T-helper 17 cell (primary cell): ENCODE measurements around the gene PRELP. TPM values are rescaled to one million over a fixed set of nuclear protein-coding genes. Genes with fewer than 3 reads are reported as not detected.

ENCODE experiments used
- ATAC-seq: fragments of 150-1000 bp; cut with Tn5 transposase; 2 replicates; pipeline ENCODE4 v1.10.0; 2021; ENCODE audit warnings: mild to moderate bottlenecking, moderate library complexity
- DNase-seq, 3 donors: peaks; one replicate each; pipeline versions ENCODE4 v3.0.0 to v3.0.0-alpha.2; 2020 to 2021
- H3K9me3 ChIP-seq: one replicate; pipeline ENCODE4 v1.7.0; 2013; ENCODE audit warnings: low read length, mild to moderate bottlenecking; ENCODE audit not compliant: control insufficient read depth, poor library complexity, severe bottlenecking
- H3K27ac Mint-ChIP-seq: one replicate; pipeline ENCODE4 v1.8.0; 2022; ENCODE audit warnings: mild to moderate bottlenecking, moderate library complexity, mixed read lengths
- H3K27me3 Mint-ChIP-seq: one replicate; pipeline ENCODE4 v1.8.0; 2022; ENCODE audit warnings: mixed read lengths
- H3K36me3 Mint-ChIP-seq: one replicate; pipeline ENCODE4 v1.8.0; 2022; ENCODE audit warnings: low read depth, mixed read lengths
- H3K4me1 Mint-ChIP-seq: one replicate; pipeline ENCODE4 v1.8.0; 2022; ENCODE audit warnings: mild to moderate bottlenecking, mixed read lengths
- H3K4me3 Mint-ChIP-seq: one replicate; pipeline ENCODE4 v1.8.0; 2022; ENCODE audit warnings: mild to moderate bottlenecking, moderate library complexity, mixed read lengths
- total RNA-seq, 4 donors: library from RNA in 2 of 4; stranded (reverse) in 2 of 4; gene quantifications; one replicate each; pipeline ENCODE4 v1.2.3 and lab custom pipeline; 2022 to 2026

The PRELP gene
- total RNA-seq, 2 donors from 2014 or later: not detected

- ATAC-seq (no peak), DNase-seq (no peak)
- H3K9me3 ChIP-seq: no peaks in the 10 kb centered on the region
- H3K4me3 Mint-ChIP-seq: no peak overlapping the region
- H3K36me3 Mint-ChIP-seq: peaks cover 3% of the 10 kb centered on the region
- peaks cover 8% of the 10 kb centered on the region for H3K4me1 Mint-ChIP-seq
- H3K27me3 Mint-ChIP-seq: no peaks in the 10 kb centered on the region
- H3K27ac Mint-ChIP-seq: no peak overlapping the region
Observed at GRCh38 chr1:203528976-203529835, 53.6 kb downstream of the PRELP start.

- Mint-ChIP-seq H3K4me3 (no peak overlapping the region), H3K4me1 (peaks cover 8% of the 10 kb centered on the region), H3K27ac (no peak overlapping the region)
Observed at GRCh38 chr1:203531063-203531462, 55.5 kb downstream of the PRELP start.

GRCh38 chr1:203534012-203534411 is 58.4 kb downstream of the PRELP start:
- Mint-ChIP-seq H3K27me3 (peaks cover 13% of the 10 kb centered on the region), H3K27ac (no peak overlapping the region), H3K4me3 (no peak overlapping the region), H3K4me1 (peaks cover 4% of the 10 kb centered on the region), H3K36me3 (peaks cover 2% of the 10 kb centered on the region)
- DNase-seq (no peak), ATAC-seq (no peak)
- H3K9me3 ChIP-seq: no peaks in the 10 kb centered on the region

More at GRCh38 chr1:203531063-203531462, 55.5 kb downstream of the PRELP start:
- H3K27me3 Mint-ChIP-seq: peaks cover 5% of the 10 kb centered on the region
- ATAC-seq (no peak), DNase-seq (no peak)
- H3K36me3 Mint-ChIP-seq: peaks cover 3% of the 10 kb centered on the region
- no peaks in the 10 kb centered on the region for H3K9me3 ChIP-seq

GRCh38 chr1:203534526-203534925 is 58.9 kb downstream of the PRELP start:
- DNase-seq (no peak), ATAC-seq (no peak)
- H3K9me3 ChIP-seq: no peaks in the 10 kb centered on the region
- Mint-ChIP-seq H3K4me3 (no peak overlapping the region), H3K27ac (no peak overlapping the region), H3K27me3 (peaks cover 13% of the 10 kb centered on the region), H3K4me1 (peaks cover 3% of the 10 kb centered on the region), H3K36me3 (peaks cover 2% of the 10 kb centered on the region)

GRCh38 chr1:203536575-203536974 is 61.0 kb downstream of the PRELP start:
- Mint-ChIP-seq H3K4me3 (no peak overlapping the region), H3K27me3 (peaks cover 13% of the 10 kb centered on the region)
- ATAC-seq: no peak

GRCh38 chr1:203536980-203537455 is 61.4 kb downstream of the PRELP start:
- Mint-ChIP-seq H3K36me3 (peaks cover 2% of the 10 kb centered on the region), H3K27me3 (peaks cover 13% of the 10 kb centered on the region), H3K4me1 (no peaks in the 10 kb centered on the region), H3K4me3 (no peak overlapping the region), H3K27ac (no peak overlapping the region)
- H3K9me3 ChIP-seq: no peaks in the 10 kb centered on the region
- DNase-seq: no peak
- no peak for ATAC-seq

More at GRCh38 chr1:203536575-203536974, 61.0 kb downstream of the PRELP start:
- H3K4me1 Mint-ChIP-seq: no peaks in the 10 kb centered on the region
- H3K9me3 ChIP-seq: no peaks in the 10 kb centered on the region
- H3K36me3 Mint-ChIP-seq: peaks cover 2% of the 10 kb centered on the region
- DNase-seq: no peak
- H3K27ac Mint-ChIP-seq: no peak overlapping the region

GRCh38 chr1:203537806-203538464 is 62.3 kb downstream of the PRELP start:
- Mint-ChIP-seq H3K27ac (no peak overlapping the region), H3K4me3 (no peak overlapping the region), H3K27me3 (peaks cover 13% of the 10 kb centered on the region), H3K36me3 (peaks cover 2% of the 10 kb centered on the region), H3K4me1 (no peaks in the 10 kb centered on the region)
- ATAC-seq (no peak), DNase-seq (no peak)
- no peaks in the 10 kb centered on the region for H3K9me3 ChIP-seq

GRCh38 chr1:203538726-203539125 is 63.1 kb downstream of the PRELP start:
- no peak for ATAC-seq
- Mint-ChIP-seq H3K27ac (no peak overlapping the region), H3K27me3 (peaks cover 13% of the 10 kb centered on the region), H3K4me3 (no peak overlapping the region), H3K36me3 (peaks cover 2% of the 10 kb centered on the region), H3K4me1 (no peaks in the 10 kb centered on the region)
- no peak for DNase-seq
- H3K9me3 ChIP-seq: no peaks in the 10 kb centered on the region

- no peak for ATAC-seq
- Mint-ChIP-seq H3K27ac (no peak overlapping the region), H3K27me3 (peaks cover 8% of the 10 kb centered on the region), H3K4me3 (no peak overlapping the region), H3K36me3 (peaks cover 2% of the 10 kb centered on the region), H3K4me1 (no peaks in the 10 kb centered on the region)
- DNase-seq: no peak
- H3K9me3 ChIP-seq: no peaks in the 10 kb centered on the region
Observed at GRCh38 chr1:203539831-203540546, 64.4 kb downstream of the PRELP start.

Other genes starting within 250 kb of the PRELP start
- 1 to 10 TPM in 1 of 2 donors, under 1 TPM in 1; 0.13 to 1.0 TPM for gene CHIT1, start 246.1 kb upstream of the PRELP start, total RNA-seq
- 100 to 1,000 TPM; 584 to 606 TPM for gene BTG2, start 170.3 kb upstream of the PRELP start, total RNA-seq
- gene FMOD, start 124.7 kb upstream of the PRELP start, total RNA-seq: not detected
- not detected for gene OPTC, start 18.3 kb downstream of the PRELP start, total RNA-seq
- gene ATP2B4, start 151.0 kb downstream of the PRELP start, total RNA-seq: 10 to 100 TPM; 92.5 to 99.2 TPM